Muscle of arm (tissue), 12 donors: ENCODE data around the gene COL9A2. TPM values are rescaled to one million over a fixed set of nuclear protein-coding genes. Genes with fewer than 3 reads are reported as not detected.

Experiments
- DNase-seq: peaks from one replicate; pipeline ENCODE4 v3.0.0-alpha.2; 2013
- polyA plus RNA-seq, 12 donors: library from polyadenylated mRNA; unstranded; fragments of 120-200 nt; gene quantifications; one replicate each; pipeline ENCODE4 v1.2.1, GENCODE V29; 2013; ENCODE audit not compliant: insufficient read length in 12 of 12

The COL9A2 gene
- polyA plus RNA-seq, 12 donors: 0.99 to 16.6 (median 1.5) TPM; not detected in 1

DNA sequence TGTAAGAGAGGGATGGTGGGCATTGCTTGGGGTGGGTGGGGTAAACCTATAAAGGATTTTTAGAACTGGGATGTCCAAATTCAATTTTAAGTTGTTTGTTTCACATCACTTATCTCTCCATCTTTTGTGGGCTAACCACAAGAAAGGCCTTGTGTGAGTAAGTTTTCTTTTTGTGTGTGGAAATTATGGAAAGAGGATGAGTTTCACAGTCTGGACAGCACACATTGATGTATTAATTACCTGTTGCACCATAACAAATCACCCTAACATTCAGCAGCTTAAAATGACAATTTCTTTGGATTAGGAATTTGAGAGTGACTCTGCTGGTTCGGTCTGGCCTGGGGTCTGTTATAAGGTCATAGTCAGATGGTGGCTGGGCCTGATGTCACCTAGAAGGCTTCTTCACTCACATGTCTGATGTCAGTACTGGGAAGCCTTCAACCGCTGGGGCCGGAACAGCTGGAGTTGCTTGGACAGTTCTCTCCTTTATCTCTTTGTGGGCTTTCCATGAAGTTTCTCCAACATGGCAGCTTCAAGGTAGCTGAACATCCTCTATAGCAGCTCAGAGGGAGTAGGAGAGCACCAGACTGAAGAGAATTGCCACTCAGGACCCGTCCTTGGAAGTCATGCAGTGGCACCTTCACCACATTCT, 2.0 kb upstream of the COL9A2 start:
- DNase-seq: no peak

- DNase-seq: no peak
These were observed 1.4 kb upstream of the COL9A2 start for GRCh38 chr1:40318476-40318875.

DNA sequence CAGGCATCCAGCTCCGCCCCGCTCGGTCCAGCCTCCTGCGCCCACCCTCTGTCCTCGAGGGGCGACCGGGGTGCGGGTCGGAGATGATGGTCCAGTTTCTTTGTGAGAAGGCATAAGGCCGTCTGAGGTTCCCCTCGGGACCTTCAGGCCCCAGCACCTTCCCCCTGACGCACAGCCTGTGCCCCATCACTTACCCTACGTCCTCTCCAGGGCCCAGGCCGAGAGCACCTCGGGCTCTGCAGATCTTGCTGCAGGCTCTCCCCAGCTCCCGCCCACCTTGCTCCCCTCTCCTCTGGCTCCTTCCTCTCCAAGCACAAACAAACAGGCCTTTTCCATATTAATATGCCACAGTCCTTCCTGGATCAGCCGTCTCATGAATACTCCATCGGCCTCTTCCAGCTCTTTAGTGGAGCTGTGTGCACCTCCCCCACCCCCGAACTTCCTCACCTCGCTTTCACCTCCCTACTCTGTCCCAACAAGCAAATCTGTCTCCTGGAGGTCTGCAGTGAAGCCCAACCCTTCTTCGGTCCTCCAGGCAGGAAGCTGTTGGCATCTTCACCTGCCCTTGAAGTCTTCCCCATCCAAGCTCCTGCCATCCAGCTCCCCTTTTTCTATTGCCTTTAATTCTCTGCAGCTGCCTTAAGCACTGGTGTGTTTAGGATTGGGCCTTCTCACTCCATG, 448 bp upstream of the COL9A2 start:
- no peak for DNase-seq

- no peak for DNase-seq
These were observed 1.1 kb downstream of the COL9A2 start for GRCh38 chr1:40315795-40316594.

GRCh38 chr1:40315239-40315794, 1.8 kb downstream of the COL9A2 start:
- peak; percentile 88 for DNase-seq

- no peak for DNase-seq
These were observed 2.3 kb downstream of the COL9A2 start for GRCh38 chr1:40314721-40315238.

- no peak for DNase-seq
These were observed 2.9 kb downstream of the COL9A2 start for GRCh38 chr1:40313958-40314720.

DNA sequence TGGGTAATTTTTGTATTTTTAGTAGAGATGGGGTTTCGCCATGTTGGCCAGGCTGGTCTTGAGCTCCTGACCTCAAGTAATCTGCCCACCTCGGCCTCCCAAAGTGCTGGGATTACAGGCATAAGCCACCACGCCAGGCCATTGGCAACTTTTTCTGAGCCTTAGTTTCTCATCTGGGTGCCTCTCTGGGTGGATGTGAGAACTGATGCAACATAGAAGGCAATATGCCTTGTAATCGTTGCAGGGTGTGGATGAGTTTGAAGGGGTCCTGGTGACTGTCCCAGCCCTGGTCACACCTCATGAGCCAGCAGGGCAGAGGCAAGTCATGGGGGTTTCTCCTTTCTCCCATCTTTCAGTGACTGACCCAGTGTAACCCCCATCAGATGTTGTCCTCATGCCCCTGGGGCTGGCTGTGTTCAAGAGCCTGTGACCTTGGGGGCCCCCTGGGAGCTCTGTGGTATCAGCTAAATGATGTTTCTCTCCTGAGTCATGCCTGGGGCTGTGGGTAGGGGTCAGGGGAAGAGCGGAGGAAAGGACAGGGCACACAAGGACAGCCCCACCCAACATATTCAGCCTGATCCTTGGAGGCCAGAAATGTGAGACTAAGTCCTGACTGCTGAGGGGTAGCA, 3.6 kb downstream of the COL9A2 start:
- no peak for DNase-seq

DNA sequence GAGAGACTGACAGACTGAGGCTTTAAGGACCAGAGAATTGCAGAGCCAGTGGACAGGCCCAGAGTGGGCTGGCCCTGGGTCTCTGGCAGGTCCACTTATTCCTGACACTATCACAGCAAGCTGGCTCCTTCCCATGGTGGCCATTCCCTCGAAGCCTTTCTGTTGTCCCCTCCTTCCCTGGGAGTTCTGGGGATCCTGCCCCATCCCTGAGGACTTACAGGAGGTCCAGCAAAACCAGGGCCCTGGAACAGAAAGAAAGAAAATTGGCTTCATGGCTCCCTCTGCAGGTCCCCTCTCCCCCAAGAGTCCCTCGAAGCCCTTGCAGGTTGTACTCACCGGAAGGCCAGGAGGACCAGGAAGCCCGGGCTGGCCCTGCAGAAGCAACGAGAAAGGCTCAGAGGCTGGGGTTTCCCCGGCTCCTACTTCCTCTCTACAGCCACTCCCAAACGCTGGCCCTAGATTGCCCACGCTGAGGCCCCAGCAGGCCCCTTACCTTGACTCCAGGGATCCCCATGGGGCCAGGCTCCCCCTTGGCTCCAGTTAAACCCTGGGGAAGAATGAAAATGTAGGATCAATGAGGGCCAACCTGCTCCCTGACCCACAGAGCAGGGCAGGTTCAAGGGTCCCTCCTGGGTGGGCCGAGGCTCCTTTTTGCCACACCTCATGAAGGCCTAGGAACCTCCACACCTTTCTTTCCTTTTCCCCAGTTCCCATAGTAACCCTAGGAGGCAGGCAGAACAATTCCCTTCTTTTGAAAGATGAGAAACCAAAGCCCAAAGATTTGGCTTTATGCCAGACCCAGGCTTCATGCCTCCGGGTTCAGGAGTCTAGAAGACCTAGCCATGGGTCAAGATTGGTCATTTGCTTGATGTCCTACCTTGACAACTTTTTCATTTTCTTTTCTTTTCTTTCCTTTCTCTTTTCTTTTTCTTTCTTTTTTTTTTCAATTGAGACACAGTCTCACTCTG, 4.6 kb downstream of the COL9A2 start:
- no peak for DNase-seq

DNA sequence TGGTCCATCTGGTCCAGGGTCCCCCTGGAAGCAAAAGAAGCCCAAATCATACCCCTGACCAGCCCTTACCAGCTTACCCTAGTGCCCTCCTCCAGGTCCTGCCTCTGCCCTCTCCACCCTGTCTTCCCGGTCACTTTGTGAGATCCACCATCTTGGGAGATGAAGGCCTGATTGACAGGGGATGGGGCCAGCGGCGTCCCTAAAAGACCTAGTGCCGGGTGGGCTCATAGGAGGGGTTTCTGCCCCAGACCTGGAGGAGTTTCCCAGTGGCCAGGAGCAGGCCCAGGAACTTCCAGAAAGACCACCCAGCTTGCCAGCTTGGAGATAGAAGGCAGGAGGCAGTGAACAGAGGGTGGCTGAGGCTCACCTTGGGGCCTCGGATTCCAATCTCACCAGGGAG, 5.4 kb downstream of the COL9A2 start:
- DNase-seq: no peak

- DNase-seq: no peak
These were observed 6.0 kb downstream of the COL9A2 start for GRCh38 chr1:40310983-40311642.

DNA sequence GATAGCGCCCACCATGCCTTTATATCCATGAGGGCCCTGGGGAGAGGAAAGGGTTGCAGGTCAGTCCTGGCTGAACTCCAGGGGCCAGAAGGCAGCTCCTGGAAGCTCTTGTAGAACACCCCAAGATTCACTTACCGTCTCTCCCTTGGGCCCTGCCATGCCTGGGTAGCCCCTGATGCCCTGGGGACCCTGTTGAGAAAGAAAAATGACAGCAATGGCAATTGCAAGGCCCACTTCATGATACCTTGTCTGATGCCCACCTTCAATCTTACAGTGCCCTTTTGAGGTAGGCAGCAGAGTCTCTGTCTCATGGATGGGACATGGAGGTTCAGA, 7.0 kb downstream of the COL9A2 start:
- DNase-seq: no peak

DNA sequence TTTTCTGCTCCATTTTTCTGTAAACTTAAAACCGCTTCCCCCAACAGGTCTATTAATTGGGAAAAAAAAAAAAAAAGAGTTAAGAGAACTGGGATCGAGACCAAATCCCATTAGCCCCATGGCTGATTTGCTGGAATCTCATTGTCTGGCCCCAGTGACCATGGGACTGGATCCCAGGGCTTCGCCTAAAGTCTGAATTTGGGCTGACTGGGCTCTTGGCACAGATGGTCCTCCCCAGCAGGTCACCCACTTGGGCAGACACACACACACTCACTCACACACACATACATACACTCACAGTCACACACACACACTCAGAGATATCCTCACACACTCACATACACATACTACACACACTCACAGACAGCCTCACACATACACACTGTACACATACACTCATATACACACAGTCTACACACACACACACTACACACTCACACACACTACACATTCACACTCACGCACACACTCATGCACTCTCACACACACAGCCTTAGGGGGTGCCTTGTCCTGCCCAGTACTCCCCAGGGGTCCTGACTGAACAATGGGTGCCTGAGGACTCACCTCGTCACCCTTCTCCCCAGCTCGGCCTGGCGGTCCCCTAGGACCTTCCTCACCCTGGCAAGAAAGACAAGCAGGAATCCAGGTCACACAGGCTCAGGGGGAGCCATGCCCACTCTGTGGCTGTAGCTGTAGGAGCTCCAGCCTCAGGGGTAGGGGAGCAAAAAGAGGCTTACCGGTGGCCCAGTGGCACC, 7.5 kb downstream of the COL9A2 start:
- DNase-seq: no peak

DNA sequence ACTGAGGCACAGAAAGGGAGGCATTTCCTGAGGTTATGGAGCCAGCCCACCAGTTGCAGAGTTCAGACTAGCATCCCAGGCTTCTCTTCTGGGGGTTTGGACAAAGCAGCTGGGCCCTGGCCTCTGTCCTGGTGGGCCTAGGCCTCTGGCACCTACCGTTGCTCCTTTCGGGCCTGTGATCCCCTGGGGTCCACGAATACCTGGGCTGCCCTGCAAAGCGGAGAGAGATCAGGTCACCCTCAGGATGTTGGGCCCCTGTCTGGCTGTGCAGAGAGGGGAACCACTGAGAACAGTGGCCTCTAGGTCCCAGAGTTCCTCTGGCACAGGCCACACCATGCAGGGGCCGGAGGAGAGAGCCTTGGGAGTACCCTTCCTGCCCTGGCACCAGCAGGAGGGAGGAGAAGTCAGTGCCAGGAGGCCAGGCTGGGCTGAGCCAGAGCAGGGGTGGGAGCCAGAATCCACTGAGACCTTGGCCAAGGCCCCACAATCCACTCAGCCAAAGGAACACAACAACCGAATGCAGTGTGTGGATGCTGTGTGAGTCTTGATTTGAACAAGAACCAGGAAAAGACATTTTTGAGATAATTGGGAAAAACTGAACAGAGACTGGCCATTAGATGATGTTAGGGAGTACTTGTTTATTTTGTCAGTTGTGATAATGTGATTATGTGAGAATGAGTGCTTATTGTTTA, 8.9 kb downstream of the COL9A2 start:
- DNase-seq: no peak

- no peak for DNase-seq
These were observed 9.9 kb downstream of the COL9A2 start for GRCh38 chr1:40307186-40307585.

DNA sequence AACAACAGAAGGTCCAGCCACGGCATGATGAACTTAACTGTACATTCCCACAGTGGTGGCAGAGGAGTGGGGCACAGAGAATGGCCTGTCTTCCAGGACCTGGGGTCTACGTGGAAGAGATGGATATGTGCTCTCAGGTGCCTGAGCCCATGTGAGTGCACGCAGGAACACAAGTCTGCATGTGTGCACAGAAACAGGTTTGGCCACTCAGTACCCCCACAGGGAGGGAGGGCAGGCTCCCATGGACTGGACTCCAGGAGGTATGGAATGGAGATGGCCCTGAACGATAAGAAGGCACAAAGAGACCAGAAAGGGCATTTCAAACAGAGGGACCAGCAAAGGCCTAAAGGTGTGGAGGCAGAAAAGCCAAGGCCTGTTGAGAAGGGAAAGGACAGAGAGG, 10.8 kb downstream of the COL9A2 start:
- DNase-seq: no peak

- DNase-seq: no peak
These were observed 11.2 kb downstream of the COL9A2 start for GRCh38 chr1:40305871-40306270.

- DNase-seq: no peak
These were observed 11.6 kb downstream of the COL9A2 start for GRCh38 chr1:40305451-40305850.
